DLD1 (cell line): Measurements from ENCODE around the gene DLG5.

Experiments
- in situ Hi-C: cut with HindIII; loops from 2 replicates; pipeline ENCODE4 v1.10.0; 2017; ENCODE audit warnings: low sequenced_read_pairs

DLG5 gene

GRCh38 chr10:77911535-77912123, 14.9 kb downstream of the DLG5 start:
- in situ Hi-C loops, result no loop called here

GRCh38 chr10:77910524-77911145, 15.9 kb downstream of the DLG5 start:
- in situ Hi-C loops, result no loop called here

GRCh38 chr10:77909749-77910375, 16.7 kb downstream of the DLG5 start:
- in situ Hi-C loops, result no loop called here

GRCh38 chr10:77909021-77909748, 17.4 kb downstream of the DLG5 start:
- in situ Hi-C loops, result no loop called here

GRCh38 chr10:77907900-77908717, 18.4 kb downstream of the DLG5 start:
- in situ Hi-C loops, result no loop called here

GRCh38 chr10:77907462-77907861, 19.1 kb downstream of the DLG5 start:
- in situ Hi-C loops, result no loop called here

- in situ Hi-C loops, result no loop called here
Observed at GRCh38 chr10:77906951-77907421, 19.6 kb downstream of the DLG5 start.

- in situ Hi-C loops, result no loop called here
Observed at GRCh38 chr10:77905781-77906180, 20.8 kb downstream of the DLG5 start.

- in situ Hi-C loops, result no loop called here
Observed at GRCh38 chr10:77905086-77905748, 21.3 kb downstream of the DLG5 start.

- in situ Hi-C loops, result no loop called here
Observed at GRCh38 chr10:77904100-77904840, 22.3 kb downstream of the DLG5 start.

GRCh38 chr10:77902159-77902558, 24.4 kb downstream of the DLG5 start:
- in situ Hi-C loops, result no loop called here

GRCh38 chr10:77901743-77902142, 24.8 kb downstream of the DLG5 start:
- in situ Hi-C loops, result no loop called here

- in situ Hi-C loops, result no loop called here
Observed at GRCh38 chr10:77899690-77900089, 26.9 kb downstream of the DLG5 start.

GRCh38 chr10:77899080-77899477, 27.5 kb downstream of the DLG5 start:
- in situ Hi-C loops, result no loop called here

- in situ Hi-C loops, result no loop called here
Observed at GRCh38 chr10:77898323-77899079, 28.1 kb downstream of the DLG5 start.

GRCh38 chr10:77896058-77896457, 30.5 kb downstream of the DLG5 start:
- in situ Hi-C loops, result no loop called here

GRCh38 chr10:77894058-77894457, 32.5 kb downstream of the DLG5 start:
- in situ Hi-C loops, result no loop called here

- in situ Hi-C loops, result no loop called here
Observed at GRCh38 chr10:77893386-77893785, 33.2 kb downstream of the DLG5 start.

GRCh38 chr10:77892761-77893160, 33.8 kb downstream of the DLG5 start:
- in situ Hi-C loops, result no loop called here
